Karpas-422 (cell line): ENCODE results near the gene ESRRB. TPM values are rescaled to one million over a fixed set of nuclear protein-coding genes. Genes with fewer than 3 reads are reported as not detected.

Source experiments
- DNase-seq: peaks from one replicate; pipeline ENCODE4 v3.0.0-alpha.2; 2015
- H2AFZ ChIP-seq: fragments of 200-600 bp; sonication (generic); 2 replicates; pipeline ENCODE4 v1.6.1; 2014; ENCODE audit warnings: antibody characterized with exemption, low read length, mixed read lengths
- H3K27ac ChIP-seq: fragments of 200-600 bp; sonication (generic); 2 replicates; pipeline ENCODE4 v1.5.1; 2014; ENCODE audit warnings: mild to moderate bottlenecking, low read length, moderate library complexity
- H3K27me3 ChIP-seq: fragments of 200-600 bp; sonication (generic); 2 replicates; pipeline ENCODE4 v1.6.1; 2014; ENCODE audit warnings: low read length, mixed read lengths
- H3K36me3 ChIP-seq: fragments of 200-600 bp; sonication (generic); 2 replicates; pipeline ENCODE4 v1.6.1; 2014; ENCODE audit warnings: low read length, mixed read lengths; ENCODE audit not compliant: insufficient read depth
- H3K4me1 ChIP-seq: fragments of 200-600 bp; sonication (generic); 2 replicates; pipeline ENCODE4 v1.6.1; 2014; ENCODE audit warnings: mild to moderate bottlenecking, low read length, mixed read lengths
- H3K4me2 ChIP-seq: fragments of 200-600 bp; sonication (generic); 2 replicates; pipeline ENCODE4 v1.6.1; 2014; ENCODE audit warnings: low read length, low read depth, mild to moderate bottlenecking; ENCODE audit not compliant: poor library complexity, severe bottlenecking
- H3K4me3 ChIP-seq: fragments of 200-600 bp; sonication (generic); 2 replicates; pipeline ENCODE4 v1.5.1; 2014; ENCODE audit warnings: mild to moderate bottlenecking, antibody characterized with exemption, low read length, mixed read lengths
- H3K79me2 ChIP-seq: fragments of 200-600 bp; sonication (generic); 2 replicates; pipeline ENCODE4 v1.6.1; 2014; ENCODE audit warnings: mild to moderate bottlenecking, low read length, mixed read lengths
- H3K9ac ChIP-seq: fragments of 200-600 bp; sonication (generic); 2 replicates; pipeline ENCODE4 v1.6.0; 2014; ENCODE audit warnings: low read length
- H3K9me2 ChIP-seq: fragments of 200-600 bp; sonication (generic), shearing (Covaris generic); replicated peaks from 2 replicates; pipeline ENCODE4 v1.6.0; 2014; ENCODE audit warnings: mild to moderate bottlenecking, low read length, moderate library complexity; ENCODE audit not compliant: insufficient read depth
- H3K9me3 ChIP-seq: fragments of 300-700, 200-600 bp; sonication (generic); 2 replicates; pipeline ENCODE4 v1.6.1; 2014; ENCODE audit warnings: low read length, mixed read lengths
- H4K20me1 ChIP-seq: fragments of 200-600 bp; sonication (generic); 2 replicates; pipeline ENCODE4 v1.6.1; 2014; ENCODE audit warnings: mild to moderate bottlenecking, antibody characterized with exemption, low read length, low read depth; ENCODE audit not compliant: insufficient read depth
- total RNA-seq: library from RNA; depleted of rRNA; stranded (reverse); fragments of >200 nt; shearing (Covaris generic); gene quantifications from 2 replicates; pipeline ENCODE4 v1.2.3, GENCODE V29; 2014; ENCODE audit warnings: low replicate concordance

Gene ESRRB
- total RNA-seq, 1 experiment from 2014 or later = not detected

- Histone ChIP-seq H3K4me3 (no peak overlapping the region), H3K9ac (no peak overlapping the region), H3K27me3 (no peaks in the 10 kb centered on the region; the same call in 1 of the 2 replicates), H3K9me3 (no peaks in the 10 kb centered on the region), H4K20me1 (no peaks in the 10 kb centered on the region; the same call in 1 of the 2 replicates), H3K36me3 (no peaks in the 10 kb centered on the region), H3K27ac (no peak overlapping the region), H3K4me2 (no peak overlapping the region), H3K4me1 (peaks cover 11% of the 10 kb centered on the region), H2AFZ (no peak overlapping the region), H3K9me2 (no peaks in the 10 kb centered on the region), H3K79me2 (no peaks in the 10 kb centered on the region)
- DNase-seq = no peak
These were observed 114.8 kb downstream of the ESRRB start for GRCh38 chr14:76490735-76491134.

GRCh38 chr14:76491172-76491930 lies 115.4 kb downstream of the ESRRB start:
- Histone ChIP-seq H3K27ac (no peak overlapping the region), H3K27me3 (peaks cover 3% of the 10 kb centered on the region; the same call in 1 of the 2 replicates), H4K20me1 (no peaks in the 10 kb centered on the region), H3K36me3 (no peaks in the 10 kb centered on the region), H2AFZ (no peak overlapping the region), H3K9me3 (no peaks in the 10 kb centered on the region), H3K79me2 (no peaks in the 10 kb centered on the region), H3K4me3 (no peak overlapping the region), H3K9me2 (no peaks in the 10 kb centered on the region), H3K9ac (no peak overlapping the region), H3K4me1 (peaks cover 7% of the 10 kb centered on the region), H3K4me2 (no peak overlapping the region)
- DNase-seq = no peak

- Histone ChIP-seq H4K20me1 (0 out of 2 replicates have a peak, but pooled peaks cover 3% of the 10 kb centered on the region), H3K9me3 (no peaks in the 10 kb centered on the region), H3K27me3 (peaks cover 3% of the 10 kb centered on the region; the same call in 1 of the 2 replicates), H2AFZ (no peak overlapping the region), H3K27ac (no peak overlapping the region), H3K4me2 (no peak overlapping the region), H3K9me2 (no peaks in the 10 kb centered on the region), H3K36me3 (no peaks in the 10 kb centered on the region), H3K4me1 (peaks cover 5% of the 10 kb centered on the region), H3K79me2 (no peaks in the 10 kb centered on the region), H3K9ac (no peak overlapping the region), H3K4me3 (no peak overlapping the region)
- no peak for DNase-seq
These were observed 120.0 kb downstream of the ESRRB start for GRCh38 chr14:76495983-76496382.

GRCh38 chr14:76496595-76496994 lies 120.7 kb downstream of the ESRRB start:
- peaks cover 11% of the 10 kb centered on the region for H3K4me1 ChIP-seq
- no peaks in the 10 kb centered on the region for H3K9me3 ChIP-seq
- H3K27ac ChIP-seq = no peak overlapping the region
- no peaks in the 10 kb centered on the region for H3K79me2 ChIP-seq
- no peak overlapping the region for H3K9ac ChIP-seq
- H3K4me3 ChIP-seq = no peak overlapping the region
- 0 out of 2 replicates have a peak, but pooled peaks cover 3% of the 10 kb centered on the region for H4K20me1 ChIP-seq
- H3K36me3 ChIP-seq = no peaks in the 10 kb centered on the region
- no peaks in the 10 kb centered on the region for H3K9me2 ChIP-seq
- H3K4me2 ChIP-seq = no peak overlapping the region
- peaks cover 3% of the 10 kb centered on the region; the same call in 1 of the 2 replicates for H3K27me3 ChIP-seq
- no peak overlapping the region for H2AFZ ChIP-seq
- DNase-seq = no peak

GRCh38 chr14:76497550-76498462 lies 121.9 kb downstream of the ESRRB start:
- no peak overlapping the region for H3K4me2 ChIP-seq
- peaks cover 11% of the 10 kb centered on the region for H3K4me1 ChIP-seq
- H3K79me2 ChIP-seq = no peaks in the 10 kb centered on the region
- peaks cover 3% of the 10 kb centered on the region; the same call in 1 of the 2 replicates for H3K27me3 ChIP-seq
- H3K27ac ChIP-seq = no peak overlapping the region
- 0 out of 2 replicates have a peak, but pooled peaks cover 3% of the 10 kb centered on the region for H4K20me1 ChIP-seq
- DNase-seq = peak; percentile 70
- no peak overlapping the region for H3K4me3 ChIP-seq
- no peaks in the 10 kb centered on the region for H3K9me2 ChIP-seq
- no peak overlapping the region for H2AFZ ChIP-seq
- H3K9ac ChIP-seq = no peak overlapping the region
- H3K9me3 ChIP-seq = no peaks in the 10 kb centered on the region
- H3K36me3 ChIP-seq = no peaks in the 10 kb centered on the region

DNA sequence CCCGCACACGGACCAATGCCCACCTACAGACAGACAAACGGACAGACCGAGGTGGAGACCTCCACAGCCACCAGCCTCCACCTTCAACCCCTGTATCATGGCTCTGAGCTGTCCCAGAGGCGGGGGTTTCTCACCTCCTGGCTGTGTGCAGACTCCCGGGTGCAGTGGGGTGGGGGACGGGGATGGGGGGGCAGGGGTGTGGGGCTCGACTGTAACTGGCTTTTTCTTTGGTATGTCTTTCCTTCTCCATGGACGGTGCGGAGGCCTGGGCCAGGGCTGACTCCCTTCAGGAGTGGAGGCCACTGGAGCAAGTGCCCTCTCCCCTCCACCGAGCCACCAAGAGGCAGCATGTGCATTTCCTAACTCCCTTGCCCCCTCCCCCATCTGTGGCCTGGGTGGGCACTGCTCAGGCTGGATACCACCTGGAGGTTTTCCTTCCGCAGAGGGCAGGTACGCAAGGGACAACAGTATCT lies 122.6 kb downstream of the ESRRB start:
- Histone ChIP-seq H3K27ac (no peak overlapping the region), H3K9me3 (no peaks in the 10 kb centered on the region), H3K4me1 (peaks cover 11% of the 10 kb centered on the region)

DNA sequence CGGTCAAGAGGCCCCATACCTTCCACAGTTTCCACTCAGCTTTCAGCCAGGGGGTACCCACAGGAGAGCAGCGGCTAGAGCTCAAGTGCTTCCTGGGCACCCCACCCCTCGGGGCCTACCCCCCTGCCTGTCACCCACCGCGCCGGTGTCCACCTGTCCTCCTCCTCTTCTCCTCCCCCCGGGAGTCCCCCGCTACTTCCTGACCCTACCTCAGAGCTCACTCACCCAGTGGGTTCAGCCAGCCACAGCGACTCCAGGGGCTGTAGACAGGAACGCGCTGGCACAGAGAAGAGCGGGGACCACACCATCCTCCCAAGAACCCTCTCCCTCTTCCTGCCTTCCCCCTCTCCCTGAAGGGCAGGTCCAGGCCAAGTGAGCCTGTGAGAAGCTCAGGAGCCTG lies 123.0 kb downstream of the ESRRB start:
- H3K9me3 ChIP-seq = no peaks in the 10 kb centered on the region
- no peaks in the 10 kb centered on the region for H3K79me2 ChIP-seq
- no peaks in the 10 kb centered on the region for H3K9me2 ChIP-seq
- 0 out of 2 replicates have a peak, but pooled peaks cover 3% of the 10 kb centered on the region for H4K20me1 ChIP-seq
- no peak for DNase-seq
- no peak overlapping the region for H3K27ac ChIP-seq
- H2AFZ ChIP-seq = no peak overlapping the region
- H3K9ac ChIP-seq = no peak overlapping the region
- no peak overlapping the region for H3K4me2 ChIP-seq
- no peaks in the 10 kb centered on the region for H3K36me3 ChIP-seq
- H3K4me3 ChIP-seq = no peak overlapping the region
- peaks cover 11% of the 10 kb centered on the region for H3K4me1 ChIP-seq
- H3K27me3 ChIP-seq = peaks cover 3% of the 10 kb centered on the region; the same call in 1 of the 2 replicates

More for the DNA sequence above, 122.6 kb downstream of the ESRRB start:
- Histone ChIP-seq H3K9me2 (no peaks in the 10 kb centered on the region), H3K27me3 (peaks cover 3% of the 10 kb centered on the region; the same call in 1 of the 2 replicates), H3K36me3 (no peaks in the 10 kb centered on the region), H3K9ac (no peak overlapping the region), H3K4me3 (no peak overlapping the region), H3K4me2 (no peak overlapping the region), H4K20me1 (0 out of 2 replicates have a peak, but pooled peaks cover 3% of the 10 kb centered on the region), H2AFZ (no peak overlapping the region), H3K79me2 (no peaks in the 10 kb centered on the region)
- no peak for DNase-seq

- 0 out of 2 replicates have a peak, but pooled peaks cover 3% of the 10 kb centered on the region for H4K20me1 ChIP-seq
- H2AFZ ChIP-seq = no peak overlapping the region
- H3K9me2 ChIP-seq = no peaks in the 10 kb centered on the region
- peaks cover 11% of the 10 kb centered on the region for H3K4me1 ChIP-seq
- no peaks in the 10 kb centered on the region for H3K9me3 ChIP-seq
- H3K4me3 ChIP-seq = no peak overlapping the region
- H3K79me2 ChIP-seq = no peaks in the 10 kb centered on the region
- no peak overlapping the region for H3K9ac ChIP-seq
- peaks cover 3% of the 10 kb centered on the region; the same call in 1 of the 2 replicates for H3K27me3 ChIP-seq
- no peak overlapping the region for H3K4me2 ChIP-seq
- H3K36me3 ChIP-seq = no peaks in the 10 kb centered on the region
- no peak overlapping the region for H3K27ac ChIP-seq
- DNase-seq = no peak
These were observed 123.5 kb downstream of the ESRRB start for GRCh38 chr14:76499399-76499798.
